Neural progenitor cell (in vitro differentiated cells): Measurements from ENCODE around the gene RABEP2. TPM values are rescaled to one million over a fixed set of nuclear protein-coding genes. Genes with fewer than 3 reads are reported as not detected.
A peak's percentile ranks its signal among the peaks of the same experiment; 100 is the strongest.

Experiments
- DNase-seq: peaks from one replicate; pipeline ENCODE4 v3.0.0-alpha.2; 2016; ENCODE audit warnings: low spot score
- H2AFZ ChIP-seq: fragments of 200-600 bp; sonication (generic); replicated peaks from 2 replicates; pipeline ENCODE4 v1.6.1; 2016; ENCODE audit warnings: antibody characterized with exemption
- H3F3A ChIP-seq: fragments of 200-600 bp; sonication (generic); 2 replicates; pipeline ENCODE4 v1.6.1; 2016; ENCODE audit warnings: antibody characterized with exemption, low read depth
- H3K27ac ChIP-seq: fragments of 200-600 bp; sonication (generic); 2 replicates; pipeline ENCODE4 v1.5.1; 2016; ENCODE audit warnings: mild to moderate bottlenecking
- H3K27me3 ChIP-seq: fragments of 200-600 bp; sonication (generic); 2 replicates; pipeline ENCODE4 v1.6.1; 2016; ENCODE audit warnings: mild to moderate bottlenecking, moderate library complexity
- H3K36me3 ChIP-seq: fragments of 200-600 bp; sonication (generic); 2 replicates; pipeline ENCODE4 v1.5.1; 2016
- H3K4me1 ChIP-seq: fragments of 200-600 bp; sonication (generic); 2 replicates; pipeline ENCODE4 v1.6.1; 2016; ENCODE audit warnings: mixed run types
- H3K4me2 ChIP-seq: fragments of 200-600 bp; sonication (generic); 2 replicates; pipeline ENCODE4 v1.6.1; 2016
- H3K4me3 ChIP-seq: fragments of 200-600 bp; sonication (generic); 2 replicates; pipeline ENCODE4 v1.5.1; 2016
- H3K79me2 ChIP-seq: fragments of 200-600 bp; sonication (generic); 2 replicates; pipeline ENCODE4 v1.6.1; 2016; ENCODE audit warnings: low read depth
- H3K9ac ChIP-seq: fragments of 200-600 bp; sonication (generic); 2 replicates; pipeline ENCODE4 v1.6.1; 2016
- H3K9me3 ChIP-seq: fragments of 200-600 bp; sonication (generic); 2 replicates; pipeline ENCODE4 v1.5.1; 2016; ENCODE audit warnings: low read depth
- H4K20me1 ChIP-seq: fragments of 200-600 bp; sonication (generic); 2 replicates; pipeline ENCODE4 v1.6.1; 2016; ENCODE audit warnings: low read depth
- H3K27ac Mint-ChIP-seq: 3 replicates; pipeline ENCODE4 v1.8.0; 2021; ENCODE audit warnings: mixed read lengths
- H3K27me3 Mint-ChIP-seq: 2 replicates; pipeline ENCODE4 v1.8.0; 2022; ENCODE audit warnings: low read depth, mild to moderate bottlenecking, inconsistent platforms, moderate library complexity, mixed read lengths; ENCODE audit not compliant: insufficient read depth
- H3K36me3 Mint-ChIP-seq: 3 replicates; pipeline ENCODE4 v1.8.0; 2021; ENCODE audit warnings: mixed read lengths
- H3K4me1 Mint-ChIP-seq: 3 replicates; pipeline ENCODE4 v1.8.0; 2021; ENCODE audit warnings: mixed read lengths
- H3K4me3 Mint-ChIP-seq: 3 replicates; pipeline ENCODE4 v1.8.0; 2021; ENCODE audit warnings: mild to moderate bottlenecking, moderate library complexity, mixed read lengths
- H3K9me3 Mint-ChIP-seq: 3 replicates; pipeline ENCODE4 v1.8.0; 2020; ENCODE audit warnings: mixed read lengths
- CTCF ChIP-seq: fragments of 200-600 bp; sonication (generic); IDR thresholded peaks from 2 replicates; pipeline ENCODE4 v1.5.1; 2017; ENCODE audit warnings: antibody characterized with exemption, mild to moderate bottlenecking
- EZH2 ChIP-seq: fragments of 200-600 bp; sonication (generic); IDR thresholded peaks from 2 replicates; pipeline ENCODE4 v1.6.1; 2017; ENCODE audit warnings: antibody characterized with exemption, mild to moderate bottlenecking, moderate library complexity
- EZH2phosphoT487 ChIP-seq: fragments of 200-600 bp; sonication (generic); IDR thresholded peaks from 2 replicates; pipeline ENCODE4 v1.6.1; 2017; ENCODE audit warnings: antibody characterized with exemption
- total RNA-seq: library from RNA; depleted of rRNA; stranded (reverse); fragments of >200 nt; gene quantifications from 2 replicates; pipeline ENCODE4 v1.2.3, GENCODE V29; 2015; ENCODE audit warnings: low replicate concordance

Gene RABEP2
- total RNA-seq, 1 donor from 2014 or later = 9.1 TPM

GRCh38 chr16:28867241-28867640 is 57.8 kb downstream of the RABEP2 start:
- H3K27me3 ChIP-seq = no peaks in the 10 kb centered on the region
- Mint-ChIP-seq H3K9me3 (no peaks in the 10 kb centered on the region), H3K27me3 (no peaks in the 10 kb centered on the region), H3K4me3 (no peak overlapping the region), H3K27ac (no peak overlapping the region), H3K36me3 (peaks cover 17% of the 10 kb centered on the region), H3K4me1 (peaks cover 17% of the 10 kb centered on the region)
- no peak overlapping the region for H3K27ac ChIP-seq
- no peak overlapping the region for H3K4me2 ChIP-seq
- peaks cover 9% of the 10 kb centered on the region for H4K20me1 ChIP-seq
- peaks cover 32% of the 10 kb centered on the region for H3K79me2 ChIP-seq
- TF ChIP-seq EZH2phosphoT487 = no peak
- TF ChIP-seq CTCF = no peak
- TF ChIP-seq EZH2 = no peak
- H3F3A ChIP-seq = peaks cover 4% of the 10 kb centered on the region
- no peak for DNase-seq
- no peaks in the 10 kb centered on the region for H3K4me1 ChIP-seq
- no peak overlapping the region for H2AFZ ChIP-seq
- no peaks in the 10 kb centered on the region for H3K36me3 ChIP-seq
- no peak overlapping the region for H3K4me3 ChIP-seq
- no peak overlapping the region for H3K9ac ChIP-seq
- H3K9me3 ChIP-seq = no peaks in the 10 kb centered on the region

- Histone ChIP-seq H3K27ac (no peak overlapping the region), H4K20me1 (peaks cover 9% of the 10 kb centered on the region), H3K9ac (no peak overlapping the region), H3K27me3 (no peaks in the 10 kb centered on the region), H3K4me3 (no peak overlapping the region), H2AFZ (no peak overlapping the region), H3K4me2 (no peak overlapping the region), H3K79me2 (peaks cover 32% of the 10 kb centered on the region), H3K36me3 (no peaks in the 10 kb centered on the region), H3K4me1 (no peaks in the 10 kb centered on the region), H3F3A (peaks cover 4% of the 10 kb centered on the region), H3K9me3 (no peaks in the 10 kb centered on the region)
- H3K27ac Mint-ChIP-seq = no peak overlapping the region
- DNase-seq = no peak
- no peaks in the 10 kb centered on the region for H3K9me3 Mint-ChIP-seq
- TF ChIP-seq EZH2phosphoT487 (no peak), EZH2 (no peak), CTCF (no peak)
- no peaks in the 10 kb centered on the region for H3K27me3 Mint-ChIP-seq
- peak overlapping the region; percentile 33 for H3K4me3 Mint-ChIP-seq
- peaks cover 17% of the 10 kb centered on the region for H3K4me1 Mint-ChIP-seq
- peaks cover 17% of the 10 kb centered on the region for H3K36me3 Mint-ChIP-seq
Observed at GRCh38 chr16:28866454-28866804, 58.6 kb downstream of the RABEP2 start.

- H2AFZ ChIP-seq = no peak overlapping the region
- Mint-ChIP-seq H3K4me1 (peaks cover 17% of the 10 kb centered on the region), H3K27me3 (no peaks in the 10 kb centered on the region), H3K36me3 (peaks cover 17% of the 10 kb centered on the region), H3K4me3 (peak overlapping the region; percentile 99), H3K9me3 (no peaks in the 10 kb centered on the region), H3K27ac (no peak overlapping the region)
- H3F3A ChIP-seq = peaks cover 4% of the 10 kb centered on the region
- peaks cover 32% of the 10 kb centered on the region for H3K79me2 ChIP-seq
- no peaks in the 10 kb centered on the region for H3K9me3 ChIP-seq
- H3K27me3 ChIP-seq = no peaks in the 10 kb centered on the region
- no peaks in the 10 kb centered on the region for H3K36me3 ChIP-seq
- no peak for DNase-seq
- no peak overlapping the region for H3K4me3 ChIP-seq
- H3K4me1 ChIP-seq = no peaks in the 10 kb centered on the region
- no peak overlapping the region for H3K9ac ChIP-seq
- H3K27ac ChIP-seq = no peak overlapping the region
- no peak overlapping the region for H3K4me2 ChIP-seq
- H4K20me1 ChIP-seq = peaks cover 9% of the 10 kb centered on the region
- no peak for TF ChIP-seq EZH2phosphoT487
- no peak for TF ChIP-seq CTCF
- TF ChIP-seq EZH2 = no peak
Observed at GRCh38 chr16:28865722-28866453, 59.1 kb downstream of the RABEP2 start.
